Colonic mucosa (tissue), 4 donors: ENCODE measurements around the gene SLC25A19. TPM values are rescaled to one million over a fixed set of nuclear protein-coding genes. Genes with fewer than 3 reads are reported as not detected.
A peak's percentile ranks its signal among the peaks of the same experiment; 100 is the strongest.

Source experiments
- DNase-seq: peaks from one replicate; pipeline ENCODE4 v3.0.0-alpha.2; 2020
- H3K27ac ChIP-seq: fragments of 200-600 bp; one replicate; pipeline ENCODE4 v1.8.0; 2021
- H3K27me3 ChIP-seq: fragments of 200-600 bp; one replicate; pipeline ENCODE4 v1.8.0; 2021
- H3K36me3 ChIP-seq: fragments of 200-600 bp; one replicate; pipeline ENCODE4 v1.8.0; 2021
- H3K4me1 ChIP-seq: fragments of 200-600 bp; one replicate; pipeline ENCODE4 v1.8.0; 2021; ENCODE audit warnings: mild to moderate bottlenecking
- H3K4me3 ChIP-seq: fragments of 200-600 bp; one replicate; pipeline ENCODE4 v1.8.0; 2021
- H3K9ac ChIP-seq, 2 donors: one replicate each; pipeline ENCODE4 v1.7.0; 2013; ENCODE audit warnings: control low read depth in 2 of 2, low read depth in 2 of 2, low read length in 2 of 2
- H3K9me3 ChIP-seq: fragments of 200-600 bp; one replicate; pipeline ENCODE4 v1.8.0; 2021
- intact Hi-C: fragments of 100-400 bp; cut with DNase I; formaldehyde crosslinking; loops from one replicate; pipeline ENCODE4 v1.14.1; 2022
- total RNA-seq, 2 donors: library from RNA; stranded (reverse); fragmentation: NEBNext Ultra II Directional in 1 of 2; extraction: Animal tissue kit (Norgen Biotek cat#: 25700) in 1 of 2; gene quantifications; one replicate each; pipeline ENCODE4 v1.2.1, GENCODE V29; 2021
- TF ChIP-seq, protein P1 (sequence below): fragments of 200-600 bp; IDR thresholded peaks from one replicate; pipeline ENCODE4 v1.8.0; 2022; ENCODE audit warnings: antibody characterized with exemption, mild to moderate bottlenecking
- donor health status: healthy.
- donor health status: DM: no; HTN: no; CAD: no.
- donor health status: DM: no; HTN: no; CAD: no.

Gene SLC25A19
- total RNA-seq, 2 donors from 2014 or later: 9.8 to 24.8 TPM

- Histone ChIP-seq H3K27me3 (no peaks in the 10 kb centered on the region), H3K4me1 (no peaks in the 10 kb centered on the region), H3K4me3 (no peak overlapping the region), H3K9ac (no peak overlapping the region), H3K27ac (no peak overlapping the region), H3K9me3 (no peaks in the 10 kb centered on the region), H3K36me3 (peaks cover 17% of the 10 kb centered on the region)
- intact Hi-C loops: no loop called here
- TF ChIP-seq, protein P1, sequence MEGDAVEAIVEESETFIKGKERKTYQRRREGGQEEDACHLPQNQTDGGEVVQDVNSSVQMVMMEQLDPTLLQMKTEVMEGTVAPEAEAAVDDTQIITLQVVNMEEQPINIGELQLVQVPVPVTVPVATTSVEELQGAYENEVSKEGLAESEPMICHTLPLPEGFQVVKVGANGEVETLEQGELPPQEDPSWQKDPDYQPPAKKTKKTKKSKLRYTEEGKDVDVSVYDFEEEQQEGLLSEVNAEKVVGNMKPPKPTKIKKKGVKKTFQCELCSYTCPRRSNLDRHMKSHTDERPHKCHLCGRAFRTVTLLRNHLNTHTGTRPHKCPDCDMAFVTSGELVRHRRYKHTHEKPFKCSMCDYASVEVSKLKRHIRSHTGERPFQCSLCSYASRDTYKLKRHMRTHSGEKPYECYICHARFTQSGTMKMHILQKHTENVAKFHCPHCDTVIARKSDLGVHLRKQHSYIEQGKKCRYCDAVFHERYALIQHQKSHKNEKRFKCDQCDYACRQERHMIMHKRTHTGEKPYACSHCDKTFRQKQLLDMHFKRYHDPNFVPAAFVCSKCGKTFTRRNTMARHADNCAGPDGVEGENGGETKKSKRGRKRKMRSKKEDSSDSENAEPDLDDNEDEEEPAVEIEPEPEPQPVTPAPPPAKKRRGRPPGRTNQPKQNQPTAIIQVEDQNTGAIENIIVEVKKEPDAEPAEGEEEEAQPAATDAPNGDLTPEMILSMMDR: no peak
- DNase-seq: no peak
Observed at GRCh38 chr17:75241502-75241901, 47.7 kb downstream of the SLC25A19 start.

DNA sequence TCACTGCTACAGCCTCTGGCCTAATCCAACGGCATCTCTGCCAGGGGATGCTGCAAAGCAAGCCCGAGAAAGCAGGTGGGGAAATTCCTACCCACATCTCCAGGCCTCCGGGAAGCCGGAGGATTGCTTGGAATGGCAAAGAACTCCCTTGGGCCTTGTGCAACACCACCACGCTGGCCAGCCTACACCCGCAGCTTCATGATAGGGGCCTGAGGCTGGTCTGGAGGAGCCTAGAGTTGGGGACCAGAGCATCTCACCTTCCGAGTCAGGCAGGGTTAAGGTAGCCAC, 48.1 kb downstream of the SLC25A19 start:
- peaks cover 16% of the 10 kb centered on the region for H3K36me3 ChIP-seq
- H3K4me1 ChIP-seq: no peaks in the 10 kb centered on the region
- intact Hi-C loops: no loop called here
- H3K27ac ChIP-seq: no peak overlapping the region
- TF ChIP-seq, protein P1: no peak
- H3K9ac ChIP-seq: no peak overlapping the region
- no peak for DNase-seq
- no peaks in the 10 kb centered on the region for H3K27me3 ChIP-seq
- no peaks in the 10 kb centered on the region for H3K9me3 ChIP-seq
- no peak overlapping the region for H3K4me3 ChIP-seq

- TF ChIP-seq, protein P1: peak; percentile 34
- DNase-seq: no peak
- Histone ChIP-seq H3K27ac (no peak overlapping the region), H3K4me3 (no peak overlapping the region), H3K4me1 (no peaks in the 10 kb centered on the region), H3K9ac (peak overlapping the region in 1 of 2 donors; percentile 30), H3K9me3 (no peaks in the 10 kb centered on the region), H3K36me3 (peaks cover 14% of the 10 kb centered on the region), H3K27me3 (no peaks in the 10 kb centered on the region)
- intact Hi-C loops: no loop called here
Observed at GRCh38 chr17:75240394-75241142, 48.7 kb downstream of the SLC25A19 start.

GRCh38 chr17:75239778-75240393, 49.3 kb downstream of the SLC25A19 start:
- DNase-seq: no peak
- Histone ChIP-seq H3K9ac (no peak overlapping the region), H3K9me3 (no peaks in the 10 kb centered on the region), H3K4me1 (no peaks in the 10 kb centered on the region), H3K27me3 (no peaks in the 10 kb centered on the region), H3K27ac (no peak overlapping the region), H3K36me3 (peaks cover 14% of the 10 kb centered on the region), H3K4me3 (no peak overlapping the region)
- intact Hi-C loops: no loop called here
- TF ChIP-seq, protein P1: no peak

- intact Hi-C loops: no loop called here
- H3K9me3 ChIP-seq: no peaks in the 10 kb centered on the region
- H3K27ac ChIP-seq: no peak overlapping the region
- H3K9ac ChIP-seq: peak overlapping the region in 1 of 2 donors; percentile 37
- no peak overlapping the region for H3K4me3 ChIP-seq
- H3K4me1 ChIP-seq: no peaks in the 10 kb centered on the region
- no peak for DNase-seq
- H3K36me3 ChIP-seq: peaks cover 14% of the 10 kb centered on the region
- no peaks in the 10 kb centered on the region for H3K27me3 ChIP-seq
- TF ChIP-seq, protein P1: no peak
Observed at GRCh38 chr17:75239214-75239613, 50.0 kb downstream of the SLC25A19 start.
